Measurements from ENCODE around the gene KRT74. TPM values are rescaled to one million over a fixed set of nuclear protein-coding genes. Genes with fewer than 3 reads are reported as not detected.

Gene KRT74
- polyA plus RNA-seq, 2 of the 4 experiments (the other 2 are of a cell fraction), result not detected

- ChIA-PET CTCF (interaction anchor here (1.0 to 1.5 kb wide), 3 partner anchors 326 to 340 kb away, joined by 3 to 5 read pairs (median 3); no protein-coding TSS in a partner anchor), POLR2A (no interaction called here)
- Histone ChIP-seq H3K9me3 (no peaks in the 10 kb centered on the region), H3K4me3 (no peak overlapping the region), H3K4me2 (peak overlapping the region; percentile 76; the same call in 2 of the 3 replicates), H3K4me1 (peaks cover 23% of the 10 kb centered on the region), H3K27ac (peak overlapping the region in 1 of 2 experiments; percentile 42; a peak in 2 of 6 replicates)
- WGBS (ENCODE audit: missing lambda C conversion rate), result 95% methylated on average over 3 of the region's 3 CpGs
- no peak for TF ChIP-seq NR3C1 (IDR thresholded peaks at IDR 0.05)
- TF ChIP-seq JUN (IDR thresholded peaks at IDR 0.05), result no peak
- TF ChIP-seq SMC3 (IDR thresholded peaks at IDR 0.05), result no peak
- no peak for TF ChIP-seq PHF8 (IDR thresholded peaks at IDR 0.05; ENCODE audit: borderline replicate concordance, low read depth)
- TF ChIP-seq BHLHE40 (IDR thresholded peaks at IDR 0.05; ENCODE audit: low read depth, low read length), result no peak
- TF ChIP-seq, protein P1, sequence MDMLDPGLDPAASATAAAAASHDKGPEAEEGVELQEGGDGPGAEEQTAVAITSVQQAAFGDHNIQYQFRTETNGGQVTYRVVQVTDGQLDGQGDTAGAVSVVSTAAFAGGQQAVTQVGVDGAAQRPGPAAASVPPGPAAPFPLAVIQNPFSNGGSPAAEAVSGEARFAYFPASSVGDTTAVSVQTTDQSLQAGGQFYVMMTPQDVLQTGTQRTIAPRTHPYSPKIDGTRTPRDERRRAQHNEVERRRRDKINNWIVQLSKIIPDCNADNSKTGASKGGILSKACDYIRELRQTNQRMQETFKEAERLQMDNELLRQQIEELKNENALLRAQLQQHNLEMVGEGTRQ (IDR thresholded peaks at IDR 0.05), result no peak
- TF ChIP-seq FOXS1 (CRISPR knock-in tag; IDR thresholded peaks at IDR 0.05), result no peak
- no peak for TF ChIP-seq GATA3 (IDR thresholded peaks at IDR 0.05; ENCODE audit: borderline replicate concordance)
- no peak for TF ChIP-seq RFX5 (IDR thresholded peaks at IDR 0.05)
- no peak for TF ChIP-seq CHD2 (IDR thresholded peaks at IDR 0.05; ENCODE audit: low read length, partially characterized antibody)
- DNase-seq (ENCODE audit: low read depth in 1 of 2, low spot score in 1 of 2) (no peak), FAIRE-seq (no peak), ATAC-seq (no peak; a peak in 1 of 6 replicates)
These were observed 33.8 kb downstream of the KRT74 start for GRCh38 chr12:52539821-52540173.

DNA sequence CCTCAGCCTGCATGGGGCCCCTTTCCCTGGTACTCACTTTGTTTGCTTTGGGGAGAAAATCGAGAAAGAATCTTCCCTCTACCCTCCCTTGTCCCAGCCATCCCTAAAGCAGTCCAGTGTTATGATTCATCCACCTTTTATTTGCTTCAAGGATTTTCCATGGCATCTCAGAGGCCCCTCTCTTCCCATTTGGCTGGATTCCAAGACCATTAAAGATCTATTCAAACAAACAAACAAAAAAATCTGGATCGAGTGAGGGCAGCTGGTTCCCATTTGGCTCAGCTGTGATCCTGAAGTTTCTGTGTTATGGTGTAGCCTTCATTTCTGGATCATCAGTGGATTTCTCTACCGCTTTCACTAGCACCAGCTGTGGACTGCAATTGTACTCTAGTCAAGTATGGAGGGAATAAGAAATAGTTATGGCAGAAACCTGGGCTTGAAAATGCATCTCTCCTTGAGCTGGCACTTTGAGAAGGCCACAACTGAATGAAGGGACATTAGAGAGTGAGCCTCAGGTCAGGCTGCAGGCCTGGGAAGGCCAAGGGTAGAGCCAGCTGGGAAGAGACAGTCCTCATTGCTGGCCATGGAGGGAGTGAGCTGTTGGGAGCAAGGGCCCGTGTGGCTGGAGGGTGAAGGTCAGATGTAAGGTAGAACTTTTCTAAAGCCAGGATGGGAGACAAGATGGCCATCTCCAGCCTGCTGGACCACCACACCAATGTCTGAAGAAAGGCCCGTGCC is 34.4 kb downstream of the KRT74 start:
- ATAC-seq (peak; percentile 55 to 80; a peak in 4 of 6 replicates), FAIRE-seq (no peak), DNase-seq (ENCODE audit: low read depth in 1 of 2, low spot score in 1 of 2) (peak; percentile 68 to 69)
- Histone ChIP-seq H3K27ac (peak overlapping the region in 1 of 2 experiments; percentile 55; a peak in 3 of 6 replicates), H3K4me3 (no peak overlapping the region), H3K4me2 (peak overlapping the region; percentile 76), H3K9me3 (no peaks in the 10 kb centered on the region), H3K4me1 (peaks cover 23% of the 10 kb centered on the region)
- TF ChIP-seq GATA3 (IDR thresholded peaks at IDR 0.05; ENCODE audit: borderline replicate concordance) (peak; percentile 59; the same call in 1 of the 2 replicates), CEBPB (IDR thresholded peaks at IDR 0.05) (0 out of 4 replicates have a peak, but pooled peaks of 1 of the 2 experiments have one; percentile 23), EHF (CRISPR knock-in tag; IDR thresholded peaks at IDR 0.05) (no peak), NFE2L2 (conservative IDR thresholded peaks at IDR 0.05; ENCODE audit: low read length) (no peak), FOSL2 (IDR thresholded peaks at IDR 0.05) (0 out of 2 replicates have a peak, but pooled peaks have one; percentile 12), FOSL2 (CRISPR knock-in tag; IDR thresholded peaks at IDR 0.05) (no peak), JUNB (IDR thresholded peaks at IDR 0.05) (peak; percentile 46; the same call in 1 of the 2 replicates)
- ChIA-PET CTCF (interaction anchor here (1.0 to 1.7 kb wide), 3 partner anchors 8 to 340 kb away, joined by 3 to 7 read pairs (median 5); no protein-coding TSS in a partner anchor), POLR2A (no interaction called here)
- 54% methylated on average over 5 of the region's 5 CpGs for WGBS (ENCODE audit: missing lambda C conversion rate)

- ChIA-PET POLR2A (no interaction called here), CTCF (interaction anchor here (0.8 to 1.6 kb wide), 6 partner anchors 13 to 165 kb away, joined by 3 to 6 read pairs (median 4); partner anchors contain the start of gene KRT71)
- FAIRE-seq, result no peak
- no peak overlapping the region for H3K27ac ChIP-seq
- no peaks in the 10 kb centered on the region for H3K9me3 ChIP-seq
- no peak overlapping the region for H3K4me3 ChIP-seq
- no peak for DNase-seq (ENCODE audit: low read depth in 1 of 2, low spot score in 1 of 2)
- TF ChIP-seq SMC3 (IDR thresholded peaks at IDR 0.05) (no peak), JUNB (IDR thresholded peaks at IDR 0.05) (no peak), HOXB5 (CRISPR knock-in tag; IDR thresholded peaks at IDR 0.05) (no peak), ZFP36 (IDR thresholded peaks at IDR 0.05; ENCODE audit: borderline replicate concordance, partially characterized antibody) (no peak), CTCF (IDR thresholded peaks at IDR 0.05) (no peak)
- TF ChIP-seq, protein P1 (IDR thresholded peaks at IDR 0.05), result no peak
- TF ChIP-seq, protein P2, sequence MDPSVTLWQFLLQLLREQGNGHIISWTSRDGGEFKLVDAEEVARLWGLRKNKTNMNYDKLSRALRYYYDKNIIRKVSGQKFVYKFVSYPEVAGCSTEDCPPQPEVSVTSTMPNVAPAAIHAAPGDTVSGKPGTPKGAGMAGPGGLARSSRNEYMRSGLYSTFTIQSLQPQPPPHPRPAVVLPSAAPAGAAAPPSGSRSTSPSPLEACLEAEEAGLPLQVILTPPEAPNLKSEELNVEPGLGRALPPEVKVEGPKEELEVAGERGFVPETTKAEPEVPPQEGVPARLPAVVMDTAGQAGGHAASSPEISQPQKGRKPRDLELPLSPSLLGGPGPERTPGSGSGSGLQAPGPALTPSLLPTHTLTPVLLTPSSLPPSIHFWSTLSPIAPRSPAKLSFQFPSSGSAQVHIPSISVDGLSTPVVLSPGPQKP (IDR thresholded peaks at IDR 0.05; ENCODE audit: low read depth, low read length), result no peak
- WGBS (ENCODE audit: missing lambda C conversion rate), result 81% methylated on average over 3 of the region's 3 CpGs
- peaks cover 21% of the 10 kb centered on the region for H3K4me1 ChIP-seq
- no peak for ATAC-seq
- H3K4me2 ChIP-seq, result no peak overlapping the region
These were observed 36.5 kb downstream of the KRT74 start for GRCh38 chr12:52537101-52537500.

All from A549 (cell line).